PC-3 (cell line): Measurements from ENCODE around the gene C11orf71. TPM values are rescaled to one million over a fixed set of nuclear protein-coding genes. Genes with fewer than 3 reads are reported as not detected.

Experiments used
- ATAC-seq: fragments of 200-7000 bp; cut with Tn5 transposase; 2 replicates; pipeline ENCODE4 v1.9.1; 2020; ENCODE audit warnings: mild to moderate bottlenecking, moderate library complexity
- BruUV-seq: library from RNA; stranded (reverse); fragments of 400-500 nt; replicated peaks from 2 replicates; lab custom pipeline; 2021; lab: Mats Ljungman, UMichigan
- CTCF ChIA-PET: fragments of 300-600 bp; sonication (Branson Sonifier 250); formaldehyde crosslinking; loops from one replicate; lab custom pipeline; 2022; ENCODE audit warnings: antibody characterized with exemption; lab: Charles Lee
- POLR2A ChIA-PET: fragments of 300-600 bp; sonication (Branson Sonifier 250); formaldehyde crosslinking; loops from one replicate; lab custom pipeline; 2022; ENCODE audit warnings: antibody characterized with exemption; ENCODE audit not compliant: unreplicated experiment; lab: Charles Lee
- DNase-seq: peaks from one replicate; pipeline ENCODE4 v3.0.0-alpha.2; 2015
- H2AFZ ChIP-seq: fragments of 300-600 bp; sonication (generic); 2 replicates; pipeline ENCODE4 v1.6.0; 2016; ENCODE audit warnings: antibody characterized with exemption, low read length
- H3F3A ChIP-seq: fragments of 300-600 bp; sonication (generic); one replicate; pipeline ENCODE4 v1.6.0; 2017; ENCODE audit warnings: antibody characterized with exemption, low read length, control low read depth, mild to moderate bottlenecking; ENCODE audit not compliant: unreplicated experiment
- H3K27ac ChIP-seq: fragments of 300-600 bp; sonication (generic); 2 replicates; pipeline ENCODE4 v1.5.1; 2016; ENCODE audit warnings: mild to moderate bottlenecking, low read length
- H3K27me3 ChIP-seq: fragments of 300-600 bp; sonication (generic); 2 replicates; pipeline ENCODE4 v1.6.1; 2016; ENCODE audit warnings: low read length, mixed read lengths
- H3K36me3 ChIP-seq: fragments of 300-600 bp; sonication (generic); 2 replicates; pipeline ENCODE4 v1.6.1; 2016; ENCODE audit warnings: low read depth, mixed run types, low read length, mixed read lengths
- H3K4me1 ChIP-seq: fragments of 300-600 bp; sonication (generic); 2 replicates; pipeline ENCODE4 v1.5.1; 2016; ENCODE audit warnings: low read length; ENCODE audit not compliant: insufficient read depth
- H3K4me2 ChIP-seq: fragments of 300-600 bp; sonication (generic); 2 replicates; pipeline ENCODE4 v1.6.0; 2016; ENCODE audit warnings: low read length
- H3K4me3 ChIP-seq: fragments of 300-600 bp; sonication (generic); 2 replicates; pipeline ENCODE4 v1.5.1; 2016; ENCODE audit warnings: mild to moderate bottlenecking, low read length, mixed read lengths
- H3K79me2 ChIP-seq: fragments of 300-600 bp; sonication (generic); 2 replicates; pipeline ENCODE4 v1.6.1; 2017; ENCODE audit warnings: low read length, mixed read lengths
- H3K9ac ChIP-seq: fragments of 300-600 bp; sonication (generic); 2 replicates; pipeline ENCODE4 v1.6.0; 2016; ENCODE audit warnings: mild to moderate bottlenecking, low read length
- H3K9me2 ChIP-seq: fragments of 300-600 bp; sonication (generic); replicated peaks from 2 replicates; pipeline ENCODE4 v1.6.1; 2016; ENCODE audit warnings: mixed run types, low read length, mixed read lengths
- H3K9me3 ChIP-seq: fragments of 300-600 bp; sonication (generic); 2 replicates; pipeline ENCODE4 v1.6.1; 2016; ENCODE audit warnings: low read length, mixed read lengths
- H4K20me1 ChIP-seq: fragments of 300-600 bp; sonication (generic); 2 replicates; pipeline ENCODE4 v1.6.1; 2016; ENCODE audit warnings: low read length, mixed read lengths
- CTCF ChIP-seq: fragments of 300-600 bp; sonication (generic); conservative IDR thresholded peaks from 2 replicates; pipeline ENCODE4 v1.5.1; 2017; ENCODE audit warnings: antibody characterized with exemption, low read depth, mild to moderate bottlenecking, low read length
- EZH2 ChIP-seq: fragments of 300-600 bp; sonication (generic); IDR thresholded peaks from one replicate; pipeline ENCODE4 v1.6.1; 2017; ENCODE audit warnings: antibody characterized with exemption, mild to moderate bottlenecking, low read length; ENCODE audit not compliant: unreplicated experiment
- EZH2phosphoT487 ChIP-seq: fragments of 300-600 bp; sonication (generic); IDR thresholded peaks from 2 replicates; pipeline ENCODE4 v1.6.1; 2018; ENCODE audit warnings: mild to moderate bottlenecking, antibody characterized with exemption, low read length, borderline replicate concordance
- intact Hi-C: fragments of 100-400 bp; cut with micrococcal nuclease; formaldehyde crosslinking; loops from 2 replicates; pipeline ENCODE4 v1.9.0; 2023
- total RNA-seq: library from RNA; depleted of rRNA; stranded (reverse); fragments of >200 nt; gene quantifications from 2 replicates; pipeline ENCODE4 v1.2.3, GENCODE V29; 2014; rRNA removed

C11orf71 gene
- total RNA-seq, 1 experiment from 2014 or later = 8.1 TPM

GRCh38 chr11:114353443-114353842 lies 46.9 kb downstream of the C11orf71 start:
- CTCF ChIA-PET = no interaction called here
- POLR2A ChIA-PET = no interaction called here
- Histone ChIP-seq H3K4me1 (peaks cover 25% of the 10 kb centered on the region), H3K9ac (no peak overlapping the region), H3K9me2 (no peaks in the 10 kb centered on the region), H3K4me3 (no peak overlapping the region), H3K4me2 (0 out of 2 replicates have a peak overlapping the region, but pooled peaks have one; percentile 5), H3K27me3 (no peaks in the 10 kb centered on the region), H2AFZ (no peak overlapping the region), H3K79me2 (no peaks in the 10 kb centered on the region), H3F3A (no peaks in the 10 kb centered on the region), H3K27ac (no peak overlapping the region), H4K20me1 (no peaks in the 10 kb centered on the region), H3K36me3 (no peaks in the 10 kb centered on the region), H3K9me3 (no peaks in the 10 kb centered on the region)
- TF ChIP-seq EZH2phosphoT487 = no peak
- no peak for TF ChIP-seq EZH2
- no peak for TF ChIP-seq CTCF
- peak; percentile 32 for DNase-seq
- intact Hi-C loops = no loop called here
- no TSS peak for BruUV-seq
- no peak for ATAC-seq

DNA sequence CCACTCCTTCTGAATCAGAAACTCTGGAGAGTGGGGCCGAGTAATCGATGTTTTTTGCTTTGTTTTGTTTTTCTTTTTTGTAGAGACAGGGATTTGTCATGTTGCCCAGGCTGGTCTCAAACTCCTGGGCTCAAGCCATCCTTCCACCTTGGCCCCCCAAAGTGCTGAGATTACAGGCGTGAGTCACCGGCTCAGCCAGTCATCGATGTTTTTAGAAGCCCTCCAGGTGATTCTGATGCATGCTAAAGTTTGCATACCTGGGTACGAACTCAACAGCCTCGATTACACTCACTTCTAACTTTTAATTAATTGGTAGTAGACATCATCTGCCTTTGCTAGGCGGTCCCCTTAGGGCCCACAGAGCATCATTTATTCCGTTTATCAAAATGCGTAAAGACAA lies 50.3 kb downstream of the C11orf71 start:
- Histone ChIP-seq H3K27me3 (no peaks in the 10 kb centered on the region), H3K9ac (no peak overlapping the region), H3K9me2 (no peaks in the 10 kb centered on the region), H3K4me3 (no peak overlapping the region), H3K4me2 (no peak overlapping the region), H3K36me3 (no peaks in the 10 kb centered on the region; the same call in 1 of the 2 replicates), H3K4me1 (peaks cover 34% of the 10 kb centered on the region), H3K79me2 (no peaks in the 10 kb centered on the region), H4K20me1 (no peaks in the 10 kb centered on the region), H3F3A (no peaks in the 10 kb centered on the region), H3K27ac (no peak overlapping the region), H2AFZ (no peak overlapping the region), H3K9me3 (no peaks in the 10 kb centered on the region)
- no peak for ATAC-seq
- CTCF ChIA-PET = interaction anchor here (0.7 kb wide), 1 partner anchor 100 kb away, joined by 3 read pairs; no protein-coding TSS in a partner anchor
- peak; percentile 58 for DNase-seq
- POLR2A ChIA-PET = no interaction called here
- no TSS peak for BruUV-seq
- TF ChIP-seq EZH2 (no peak), EZH2phosphoT487 (no peak), CTCF (no peak)
- intact Hi-C loops = no loop called here

Other genes with a start within 250 kb of the C11orf71 start
- 20.8 and 23.3 TPM in 2 replicates for gene NNMT, start 104.1 kb downstream of the C11orf71 start, total RNA-seq
- gene RBM7, start 155 bp upstream of the C11orf71 start, total RNA-seq = 18.4 and 30.1 TPM in 2 replicates
- gene REXO2, start 39.0 kb upstream of the C11orf71 start, total RNA-seq = 145 and 181 TPM in 2 replicates
- not detected in 2 replicates for gene NXPE1, start 159.4 kb upstream of the C11orf71 start, total RNA-seq
- not detected in 2 replicates for gene NXPE4, start 195.3 kb upstream of the C11orf71 start, total RNA-seq